GM19240 (cell line): ENCODE data around the gene MED10.

ENCODE experiments used
- DNase-seq: peaks from one replicate; pipeline ENCODE4 v3.0.0; 2011; ENCODE audit warnings: low spot score; ENCODE audit not compliant: insufficient read length

Gene MED10

GRCh38 chr5:6353602-6354302 lies 24.6 kb downstream of the MED10 start:
- DNase-seq: no peak

GRCh38 chr5:6350277-6351090 lies 27.9 kb downstream of the MED10 start:
- DNase-seq: no peak

- no peak for DNase-seq
Observed at GRCh38 chr5:6349387-6349786, 29.0 kb downstream of the MED10 start.

- DNase-seq: no peak
Observed at GRCh38 chr5:6348476-6349000, 29.8 kb downstream of the MED10 start.

GRCh38 chr5:6347673-6348072 lies 30.7 kb downstream of the MED10 start:
- no peak for DNase-seq

- no peak for DNase-seq
Observed at GRCh38 chr5:6347165-6347564, 31.2 kb downstream of the MED10 start.

GRCh38 chr5:6344593-6344989 lies 33.8 kb downstream of the MED10 start:
- no peak for DNase-seq

GRCh38 chr5:6343951-6344592 lies 34.3 kb downstream of the MED10 start:
- DNase-seq: no peak

- no peak for DNase-seq
Observed at GRCh38 chr5:6342689-6343315, 35.5 kb downstream of the MED10 start.

- no peak for DNase-seq
Observed at GRCh38 chr5:6340100-6340499, 38.2 kb downstream of the MED10 start.

- no peak for DNase-seq
Observed at GRCh38 chr5:6338871-6339270, 39.5 kb downstream of the MED10 start.

GRCh38 chr5:6338135-6338534 lies 40.2 kb downstream of the MED10 start:
- DNase-seq: no peak

- DNase-seq: no peak
Observed at GRCh38 chr5:6333182-6333905, 45.0 kb downstream of the MED10 start.

GRCh38 chr5:6328173-6328572 lies 50.2 kb downstream of the MED10 start:
- DNase-seq: no peak

GRCh38 chr5:6326776-6327175 lies 51.6 kb downstream of the MED10 start:
- DNase-seq: no peak

GRCh38 chr5:6322163-6322713 lies 56.1 kb downstream of the MED10 start:
- no peak for DNase-seq
